Measurements from ENCODE around the gene COL15A1.

Gene COL15A1

GRCh38 chr9:98967680-98968079, 24.0 kb downstream of the COL15A1 start:
- H3K4me3 ChIP-seq (ENCODE audit: low read depth, low read length) = no peak overlapping the region
- no peak for TF ChIP-seq CTCF (IDR thresholded peaks at IDR 0.05; ENCODE audit: borderline replicate concordance, insufficient read depth, low read depth, low read length)

DNA sequence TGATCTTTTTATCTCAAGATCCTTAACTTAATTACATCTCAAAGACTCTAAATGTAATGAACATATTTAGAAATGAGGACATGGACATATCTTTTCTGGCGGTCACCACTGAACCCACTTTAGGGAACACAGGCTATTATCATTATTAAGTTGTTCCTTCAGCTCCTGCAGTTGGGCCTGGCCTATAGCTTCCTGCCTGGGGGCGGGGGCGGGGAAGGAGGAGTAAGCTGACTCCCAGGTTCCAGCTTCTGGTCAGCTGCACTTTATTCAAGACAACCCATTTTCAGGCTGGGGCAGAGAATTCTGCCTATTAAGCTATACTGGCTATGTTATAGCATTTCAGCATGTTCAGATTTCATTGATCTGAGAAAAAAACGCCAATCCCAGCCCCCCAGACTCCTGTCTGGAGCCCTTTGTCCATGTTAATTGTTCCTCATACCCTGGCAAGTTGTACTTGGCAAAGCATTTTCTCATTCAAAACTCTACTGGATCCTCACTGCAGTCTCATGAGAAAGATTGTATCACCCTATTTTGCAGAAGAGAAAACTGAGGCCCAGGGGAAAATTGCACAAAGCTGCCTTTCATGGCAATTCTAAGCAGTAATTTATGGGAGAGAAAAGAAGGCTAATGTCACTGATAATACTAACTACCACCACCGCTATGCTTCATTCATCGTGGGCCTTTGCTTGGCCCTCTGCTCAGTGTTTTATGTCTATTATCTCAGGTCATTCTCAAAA, 25.1 kb downstream of the COL15A1 start:
- no peak for TF ChIP-seq CTCF (IDR thresholded peaks at IDR 0.05; ENCODE audit: borderline replicate concordance, insufficient read depth, low read depth, low read length)
- H3K4me3 ChIP-seq (ENCODE audit: low read depth, low read length) = no peak overlapping the region

DNA sequence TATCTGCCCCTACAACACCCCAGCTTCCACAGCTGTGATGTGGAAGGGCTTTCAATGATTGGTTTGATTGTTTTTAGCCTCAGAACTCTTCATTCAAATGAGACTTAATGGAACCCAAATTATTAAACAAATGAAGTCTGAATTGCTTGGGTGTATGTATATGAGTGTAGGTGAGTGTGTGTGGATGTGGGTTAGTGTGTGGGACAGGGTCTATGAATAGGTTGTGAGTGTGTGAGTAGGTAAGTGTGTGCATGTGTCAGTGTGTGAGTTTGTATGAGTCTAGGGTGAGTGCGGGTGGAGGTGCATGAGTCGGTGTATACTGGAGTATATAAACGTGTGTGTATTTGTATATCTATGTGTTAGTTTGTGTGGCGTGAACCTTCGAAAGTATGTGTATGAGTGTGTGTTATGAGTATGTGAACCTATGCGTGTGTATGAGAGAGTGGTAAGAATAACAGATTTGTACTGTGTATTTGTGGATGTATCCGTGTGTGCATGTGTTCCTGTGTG, 26.9 kb downstream of the COL15A1 start:
- no peak for TF ChIP-seq CTCF (IDR thresholded peaks at IDR 0.05; ENCODE audit: borderline replicate concordance, insufficient read depth, low read depth, low read length)

GRCh38 chr9:98971168-98971914, 27.6 kb downstream of the COL15A1 start:
- TF ChIP-seq CTCF (IDR thresholded peaks at IDR 0.05; ENCODE audit: borderline replicate concordance, insufficient read depth, low read depth, low read length) = no peak
- H3K4me3 ChIP-seq (ENCODE audit: low read depth, low read length) = no peak overlapping the region

More for the DNA sequence above, 26.9 kb downstream of the COL15A1 start:
- no peak overlapping the region for H3K4me3 ChIP-seq (ENCODE audit: low read depth, low read length)

DNA sequence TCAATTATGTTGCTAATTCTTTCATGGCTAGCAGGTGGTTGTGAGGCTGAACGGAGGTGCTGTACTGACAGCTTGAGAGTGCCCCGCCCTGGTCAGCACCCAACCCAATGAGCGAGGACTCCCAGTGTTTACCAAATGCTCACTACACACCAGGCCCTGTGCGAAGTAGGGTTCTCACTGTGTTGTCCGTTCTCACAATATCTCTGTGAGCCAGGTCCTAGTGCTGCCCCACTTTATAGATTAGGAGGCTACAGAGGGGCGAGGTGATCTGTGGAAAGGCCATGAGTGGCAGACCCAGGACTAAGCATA, 28.2 kb downstream of the COL15A1 start:
- no peak for TF ChIP-seq CTCF (IDR thresholded peaks at IDR 0.05; ENCODE audit: borderline replicate concordance, insufficient read depth, low read depth, low read length)
- H3K4me3 ChIP-seq (ENCODE audit: low read depth, low read length) = no peak overlapping the region

- TF ChIP-seq CTCF (IDR thresholded peaks at IDR 0.05; ENCODE audit: borderline replicate concordance, insufficient read depth, low read depth, low read length) = no peak
- H3K4me3 ChIP-seq (ENCODE audit: low read depth, low read length) = no peak overlapping the region
Observed at GRCh38 chr9:98972716-98973115, 29.0 kb downstream of the COL15A1 start.

GRCh38 chr9:98973171-98973570, 29.5 kb downstream of the COL15A1 start:
- no peak for TF ChIP-seq CTCF (IDR thresholded peaks at IDR 0.05; ENCODE audit: borderline replicate concordance, insufficient read depth, low read depth, low read length)
- H3K4me3 ChIP-seq (ENCODE audit: low read depth, low read length) = no peak overlapping the region
